Endodermal cell (in vitro differentiated cells): Measurements from ENCODE around the gene FAM13B. TPM values are rescaled to one million over a fixed set of nuclear protein-coding genes. Genes with fewer than 3 reads are reported as not detected.
"Not testable (repeated sequence)": the region's sequence is repeated elsewhere in the genome, so short reads cannot be mapped to it uniquely, and the experiment has no call there.

Experiments
- DNase-seq: peaks from one replicate; pipeline ENCODE4 v3.0.0-alpha.2; 2017
- H3K27ac ChIP-seq: 2 replicates; pipeline ENCODE4 v1.5.1; 2013; ENCODE audit warnings: mild to moderate bottlenecking, low read depth, low read length, moderate library complexity
- H3K27me3 ChIP-seq: 2 replicates; pipeline ENCODE4 v1.6.1; 2013; ENCODE audit warnings: mild to moderate bottlenecking, low read length, moderate library complexity; ENCODE audit not compliant: insufficient read depth, control insufficient read depth, poor library complexity, severe bottlenecking
- H3K36me3 ChIP-seq: 2 replicates; pipeline ENCODE4 v1.7.0; 2013; ENCODE audit warnings: mild to moderate bottlenecking, low read length, moderate library complexity; ENCODE audit not compliant: control insufficient read depth, insufficient read depth
- H3K4me1 ChIP-seq: one replicate; pipeline ENCODE4 v1.7.0; 2013; ENCODE audit warnings: low read length; ENCODE audit not compliant: control insufficient read depth, insufficient read depth
- H3K4me3 ChIP-seq: 2 replicates; pipeline ENCODE4 v1.5.1; 2013; ENCODE audit warnings: mild to moderate bottlenecking, low read length, moderate library complexity
- H3K9ac ChIP-seq: 2 replicates; pipeline ENCODE4 v1.6.1; 2013; ENCODE audit warnings: mild to moderate bottlenecking, low read length, moderate library complexity; ENCODE audit not compliant: poor library complexity, severe bottlenecking; ENCODE audit errors: extremely low read depth
- H3K9me3 ChIP-seq: 2 replicates; pipeline ENCODE4 v1.6.1; 2013; ENCODE audit warnings: mild to moderate bottlenecking, low read length, moderate library complexity; ENCODE audit not compliant: control insufficient read depth
- H3K27ac Mint-ChIP-seq: 2 replicates; pipeline ENCODE4 v1.8.0; 2020; ENCODE audit warnings: mixed read lengths
- H3K27me3 Mint-ChIP-seq: 2 replicates; pipeline ENCODE4 v1.8.0; 2021; ENCODE audit warnings: mild to moderate bottlenecking, mixed read lengths; ENCODE audit not compliant: insufficient read depth
- H3K36me3 Mint-ChIP-seq: 2 replicates; pipeline ENCODE4 v1.8.0; 2020; ENCODE audit warnings: low read depth, mixed read lengths
- H3K4me1 Mint-ChIP-seq: 2 replicates; pipeline ENCODE4 v1.8.0; 2020; ENCODE audit warnings: mixed read lengths
- H3K4me3 Mint-ChIP-seq: 2 replicates; pipeline ENCODE4 v1.8.0; 2020; ENCODE audit warnings: mild to moderate bottlenecking, moderate library complexity, mixed read lengths
- H3K9me3 Mint-ChIP-seq: 2 replicates; pipeline ENCODE4 v1.8.0; 2020; ENCODE audit warnings: mild to moderate bottlenecking, mixed read lengths
- WGBS, 2 experiments: methylation state at CpG; one replicate each; pipeline versions ENCODE4 v1.1.5 to v1.1.7; 2013; ENCODE audit warnings: missing lambda C conversion rate in 2 of 2, mixed read lengths in 1 of 2; ENCODE audit not compliant: insufficient coverage in 1 of 2, insufficient read length in 1 of 2; 5-methylcytosine and 5-hydroxymethylcytosine counted together
- total RNA-seq, 2 donors: library from RNA; stranded (reverse); fragmentation: NEBNext Ultra II Directional in 1 of 2; extraction: Animal tissue kit (Norgen Biotek cat#: 25700) in 1 of 2; gene quantifications; 2 replicates in 1 of 2; 3 replicates in 1 of 2; pipeline ENCODE4 v1.2.1, GENCODE V29; 2021
- TF ChIP-seq, protein P1 (sequence below): fragments of 200-600 bp; sonication (generic); conservative IDR thresholded peaks from 2 replicates; pipeline ENCODE4 v1.5.0; 2021; ENCODE audit warnings: antibody characterized with exemption, mild to moderate bottlenecking

The FAM13B gene
- total RNA-seq, 2 donors from 2014 or later = 22.9 to 28.7 TPM

GRCh38 chr5:138077064-138077696 is 44.3 kb upstream of the FAM13B start:
- 6 to 22% methylated on average over 2 to 4 of the region's 5 CpGs for WGBS, 2 experiments
- H3K36me3 Mint-ChIP-seq = no peaks in the 10 kb centered on the region
- Histone ChIP-seq H3K4me1 (peaks cover 12% of the 10 kb centered on the region), H3K9ac (no peak overlapping the region), H3K4me3 (no peak overlapping the region), H3K27ac (no peak overlapping the region), H3K36me3 (no peaks in the 10 kb centered on the region), H3K9me3 (no peaks in the 10 kb centered on the region), H3K27me3 (no peaks in the 10 kb centered on the region)
- no peak overlapping the region for H3K27ac Mint-ChIP-seq
- no peak overlapping the region for H3K4me3 Mint-ChIP-seq
- H3K9me3 Mint-ChIP-seq = no peaks in the 10 kb centered on the region
- DNase-seq = peak; percentile 88
- peaks cover 36% of the 10 kb centered on the region for H3K4me1 Mint-ChIP-seq
- H3K27me3 Mint-ChIP-seq = no peaks in the 10 kb centered on the region
- TF ChIP-seq, protein P1, sequence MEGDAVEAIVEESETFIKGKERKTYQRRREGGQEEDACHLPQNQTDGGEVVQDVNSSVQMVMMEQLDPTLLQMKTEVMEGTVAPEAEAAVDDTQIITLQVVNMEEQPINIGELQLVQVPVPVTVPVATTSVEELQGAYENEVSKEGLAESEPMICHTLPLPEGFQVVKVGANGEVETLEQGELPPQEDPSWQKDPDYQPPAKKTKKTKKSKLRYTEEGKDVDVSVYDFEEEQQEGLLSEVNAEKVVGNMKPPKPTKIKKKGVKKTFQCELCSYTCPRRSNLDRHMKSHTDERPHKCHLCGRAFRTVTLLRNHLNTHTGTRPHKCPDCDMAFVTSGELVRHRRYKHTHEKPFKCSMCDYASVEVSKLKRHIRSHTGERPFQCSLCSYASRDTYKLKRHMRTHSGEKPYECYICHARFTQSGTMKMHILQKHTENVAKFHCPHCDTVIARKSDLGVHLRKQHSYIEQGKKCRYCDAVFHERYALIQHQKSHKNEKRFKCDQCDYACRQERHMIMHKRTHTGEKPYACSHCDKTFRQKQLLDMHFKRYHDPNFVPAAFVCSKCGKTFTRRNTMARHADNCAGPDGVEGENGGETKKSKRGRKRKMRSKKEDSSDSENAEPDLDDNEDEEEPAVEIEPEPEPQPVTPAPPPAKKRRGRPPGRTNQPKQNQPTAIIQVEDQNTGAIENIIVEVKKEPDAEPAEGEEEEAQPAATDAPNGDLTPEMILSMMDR = peak; percentile 95

- WGBS, 2 experiments = 92% methylated on average over 19 of the region's 32 CpGs; no CpG with 5 or more reads in 1 of the 2 experiments
- H3K9me3 ChIP-seq, H3K4me3 Mint-ChIP-seq, H3K27me3 ChIP-seq, H3K4me3 ChIP-seq, H3K4me1 ChIP-seq, H3K27ac ChIP-seq, H3K27ac Mint-ChIP-seq, DNase-seq, H3K36me3 Mint-ChIP-seq, H3K9ac ChIP-seq, H3K36me3 ChIP-seq, H3K27me3 Mint-ChIP-seq, H3K4me1 Mint-ChIP-seq: not testable (repeated sequence)
- peaks cover 14% of the 10 kb centered on the region for H3K9me3 Mint-ChIP-seq
Measured at GRCh38 chr5:138070026-138070425, 37.1 kb upstream of the FAM13B start.

DNA sequence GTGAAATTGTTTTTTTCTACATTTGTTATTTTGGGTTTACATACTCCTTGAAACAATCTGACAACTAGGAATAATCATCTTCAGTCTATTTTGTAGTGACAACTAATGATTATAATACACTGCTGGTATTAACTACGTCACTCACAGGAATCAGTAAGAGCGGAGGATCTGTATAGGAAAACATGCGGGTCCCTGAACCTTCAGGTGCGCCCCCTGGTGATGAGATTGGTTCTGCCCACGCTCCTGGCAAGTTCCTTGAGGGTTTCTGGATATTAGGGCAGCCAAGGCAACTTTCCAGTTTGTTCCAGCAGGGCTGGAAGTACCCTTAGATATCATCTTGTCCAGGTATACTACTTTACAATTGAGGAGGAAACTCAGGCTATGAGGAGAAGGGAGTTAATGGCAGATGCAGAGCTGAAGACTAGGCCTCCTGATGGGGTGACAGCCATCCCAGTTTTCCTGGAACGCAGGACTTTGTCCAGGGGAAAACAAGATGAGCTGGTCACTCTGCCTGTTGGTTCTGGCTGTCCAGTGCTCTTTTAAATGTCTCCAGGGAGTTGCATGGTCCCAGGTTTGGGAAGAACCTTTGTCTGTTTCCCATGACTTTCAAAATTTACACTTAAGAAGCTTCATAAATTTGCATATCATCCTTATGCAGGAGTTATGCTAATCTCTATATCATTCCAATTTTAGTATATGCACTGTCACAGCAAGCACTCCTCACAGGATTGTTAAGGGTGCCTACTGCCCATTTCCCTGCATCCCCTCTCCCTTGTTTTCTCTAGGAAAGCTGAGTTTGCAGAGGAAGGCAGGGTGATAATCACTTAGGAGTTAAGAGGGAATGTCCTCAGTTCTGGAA is 36.1 kb upstream of the FAM13B start:
- 40 to 59% methylated on average over 5 to 6 of the region's 6 CpGs for WGBS, 2 experiments
- Histone ChIP-seq H3K27me3 (no peaks in the 10 kb centered on the region), H3K9me3 (no peaks in the 10 kb centered on the region), H3K4me1 (no peaks in the 10 kb centered on the region), H3K9ac (no peak overlapping the region), H3K27ac (no peak overlapping the region), H3K36me3 (no peaks in the 10 kb centered on the region), H3K4me3 (no peak overlapping the region)
- TF ChIP-seq, protein P1 = peak; percentile 86
- Mint-ChIP-seq H3K27ac (no peak overlapping the region), H3K4me1 (no peaks in the 10 kb centered on the region), H3K36me3 (no peaks in the 10 kb centered on the region), H3K9me3 (peaks cover 14% of the 10 kb centered on the region), H3K27me3 (peaks cover 9% of the 10 kb centered on the region), H3K4me3 (no peak overlapping the region)
- peak; percentile 94 for DNase-seq
